Right lobe of liver (tissue), 6 donors: ENCODE results near the gene OR2F1. TPM values are rescaled to one million over a fixed set of nuclear protein-coding genes. Genes with fewer than 3 reads are reported as not detected.

Experiments
- ATAC-seq, 4 donors: fragments of 200-7000 bp; cut with Tn5 transposase; one replicate each; pipeline ENCODE4 v1.9.1; 2020; ENCODE audit warnings: mild to moderate bottlenecking in 4 of 4, moderate library complexity in 4 of 4
- DNase-seq, 3 donors: peaks; one replicate each; pipeline ENCODE4 v3.0.0-alpha.2; 2020
- H3K27ac ChIP-seq, 3 donors: fragments of 200-600 bp; one replicate each; pipeline ENCODE4 v1.8.0; 2022
- H3K27me3 ChIP-seq, 2 donors: fragments of 200-600 bp; one replicate each; pipeline ENCODE4 v1.8.0; 2022
- H3K36me3 ChIP-seq, 4 donors: fragments of 200-600 bp; sonication (generic) in 1 of 4; one replicate each; pipeline versions ENCODE4 v1.5.1 to v1.8.0; 2017 to 2022; ENCODE audit warnings: control low read depth in 1 of 4
- H3K4me1 ChIP-seq, 4 donors: fragments of 200-600 bp; sonication (generic) in 1 of 4; one replicate each; pipeline versions ENCODE4 v1.5.1 to v1.8.0; 2017 to 2022; ENCODE audit warnings: control low read depth in 1 of 4
- H3K4me3 ChIP-seq, 3 donors: fragments of 200-600 bp; one replicate each; pipeline ENCODE4 v1.8.0; 2022
- H3K9me3 ChIP-seq, 4 donors: fragments of 200-600 bp; sonication (generic) in 1 of 4; one replicate each; pipeline versions ENCODE4 v1.5.1 to v1.8.0; 2017 to 2022; ENCODE audit warnings: control low read depth in 1 of 4
- POLR2A ChIP-seq: fragments of 450-650 bp; IDR thresholded peaks from one replicate; pipeline ENCODE4 v1.6.1; 2017; ENCODE audit warnings: antibody characterized with exemption, mild to moderate bottlenecking
- WGBS: methylation state at CpG from one replicate; pipeline ENCODE4 v1.1.6; 2018; ENCODE audit warnings: low coverage, low lambda C conversion rate; ENCODE audit not compliant: insufficient coverage; ENCODE audit errors: missing lambda C conversion rate; 5-methylcytosine and 5-hydroxymethylcytosine counted together
- intact Hi-C, 2 donors: fragments of 100-400 bp; cut with DNase I; formaldehyde crosslinking; loops; one replicate each; pipeline versions ENCODE4 v1.11.2 to v1.14.1; 2022
- total RNA-seq, 6 experiments: library from RNA; depleted of rRNA in 2 of 6; stranded (reverse); fragments of >200 nt in 2 of 6; fragmentation: NEBNext Ultra II Directional in 3 of 6; extraction: Animal tissue kit (Norgen Biotek cat#: 25700) in 3 of 6; gene quantifications; one replicate each; pipeline versions ENCODE4 v1.1.0 to v1.2.4, GENCODE V29; 2016 to 2023
- TF ChIP-seq, protein P1 (sequence below), 4 donors: fragments of 200-600 bp in 3 of 4; fragments of 450-650 bp in 1 of 4; IDR thresholded peaks; one replicate each; pipeline versions ENCODE4 v1.5.1 to v1.8.0; 2016 to 2022; ENCODE audit warnings: antibody characterized with exemption in 4 of 4, mild to moderate bottlenecking in 2 of 4
- donor health status: DM: no; HTN: yes; CAD: no.
- donor health status: DM: no; HTN: no; CAD: no.
- donor health status: DM: no; HTN: no; CAD: no.
- donor health status: DM: no; HTN: yes; CAD: no.
- donor health status: DM: no; HTN: yes; CAD: no.

OR2F1 gene
- total RNA-seq, 6 experiments from 2014 or later = not detected

DNA sequence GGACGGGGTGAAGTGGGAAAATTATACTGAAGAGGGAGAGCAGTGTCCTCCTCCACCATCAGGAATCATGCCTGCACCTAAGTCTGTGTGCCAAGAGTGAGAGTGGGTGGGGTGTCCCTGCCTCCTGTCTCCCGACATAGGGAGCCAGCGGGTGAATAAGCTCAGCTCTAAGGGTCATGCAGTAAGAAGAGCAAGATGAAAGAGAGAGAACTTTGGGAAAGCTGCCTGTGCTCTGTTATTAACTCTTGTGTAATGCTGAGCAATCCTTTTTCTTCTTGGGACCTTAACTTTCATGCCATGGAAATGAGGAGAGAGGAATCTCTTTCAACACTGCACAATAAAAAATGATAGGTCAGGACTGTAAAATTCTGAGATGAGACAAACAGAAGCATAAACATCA lies 44.8 kb upstream of the OR2F1 start:
- Histone ChIP-seq H3K36me3 (no peaks in the 10 kb centered on the region), H3K27me3 (no peaks in the 10 kb centered on the region)
- intact Hi-C loops = no loop called here

DNA sequence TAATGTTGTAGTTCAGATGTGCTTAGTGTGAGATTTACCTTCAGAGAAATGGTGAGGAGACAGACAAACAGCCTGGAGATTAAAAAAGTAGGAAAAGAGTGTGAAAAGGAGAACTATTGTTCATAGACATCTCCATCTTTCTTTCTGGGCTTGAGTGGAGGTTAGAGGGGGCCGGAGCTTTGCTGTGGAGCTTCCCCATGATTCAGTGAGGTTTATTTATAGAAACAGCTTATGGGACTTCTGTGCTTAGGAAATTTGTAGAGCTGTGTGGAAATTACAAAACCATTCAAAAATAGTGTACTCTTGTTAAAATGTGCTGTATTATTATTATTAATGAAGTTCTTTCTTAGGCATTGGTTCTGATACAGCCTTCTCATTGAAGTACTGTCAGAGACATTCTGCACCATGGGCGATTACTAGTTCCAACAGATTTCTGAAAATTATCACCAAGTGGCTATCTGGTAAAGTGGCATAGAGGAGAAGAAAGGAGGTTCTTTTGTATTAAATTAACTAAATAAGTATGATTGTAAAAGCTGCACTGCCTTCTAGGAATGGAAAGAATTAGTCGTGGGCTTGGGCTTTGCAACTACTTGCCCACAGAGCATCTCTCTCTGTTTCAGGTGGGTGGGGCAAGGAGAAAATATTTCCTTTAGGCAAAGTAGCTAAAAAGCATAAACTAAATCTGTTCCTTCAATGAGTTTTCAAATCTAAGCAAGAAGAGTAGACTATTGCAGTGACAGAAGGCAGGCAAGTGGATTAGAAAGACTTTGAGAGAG lies 44.0 kb upstream of the OR2F1 start:
- H3K4me1 ChIP-seq = peaks cover 0 to 20% (median 4%) of the 10 kb centered on the region in 4 donors
- no peak for TF ChIP-seq POLR2A
- TF ChIP-seq, protein P1, sequence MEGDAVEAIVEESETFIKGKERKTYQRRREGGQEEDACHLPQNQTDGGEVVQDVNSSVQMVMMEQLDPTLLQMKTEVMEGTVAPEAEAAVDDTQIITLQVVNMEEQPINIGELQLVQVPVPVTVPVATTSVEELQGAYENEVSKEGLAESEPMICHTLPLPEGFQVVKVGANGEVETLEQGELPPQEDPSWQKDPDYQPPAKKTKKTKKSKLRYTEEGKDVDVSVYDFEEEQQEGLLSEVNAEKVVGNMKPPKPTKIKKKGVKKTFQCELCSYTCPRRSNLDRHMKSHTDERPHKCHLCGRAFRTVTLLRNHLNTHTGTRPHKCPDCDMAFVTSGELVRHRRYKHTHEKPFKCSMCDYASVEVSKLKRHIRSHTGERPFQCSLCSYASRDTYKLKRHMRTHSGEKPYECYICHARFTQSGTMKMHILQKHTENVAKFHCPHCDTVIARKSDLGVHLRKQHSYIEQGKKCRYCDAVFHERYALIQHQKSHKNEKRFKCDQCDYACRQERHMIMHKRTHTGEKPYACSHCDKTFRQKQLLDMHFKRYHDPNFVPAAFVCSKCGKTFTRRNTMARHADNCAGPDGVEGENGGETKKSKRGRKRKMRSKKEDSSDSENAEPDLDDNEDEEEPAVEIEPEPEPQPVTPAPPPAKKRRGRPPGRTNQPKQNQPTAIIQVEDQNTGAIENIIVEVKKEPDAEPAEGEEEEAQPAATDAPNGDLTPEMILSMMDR (IDR thresholded peaks at IDR 0.05) = no peak
- intact Hi-C loops = no loop called here
- no peak for ATAC-seq
- H3K36me3 ChIP-seq = no peaks in the 10 kb centered on the region
- no peaks in the 10 kb centered on the region for H3K27me3 ChIP-seq
- 72% methylated on average over 3 of the region's 3 CpGs for WGBS
- no peaks in the 10 kb centered on the region for H3K9me3 ChIP-seq
- DNase-seq = no peak
- H3K27ac ChIP-seq = no peak overlapping the region
- H3K4me3 ChIP-seq = no peak overlapping the region

More for the DNA sequence above, 44.8 kb upstream of the OR2F1 start:
- no peaks in the 10 kb centered on the region for H3K9me3 ChIP-seq
- H3K4me1 ChIP-seq = peaks cover 0 to 20% (median 4%) of the 10 kb centered on the region in 4 donors
- no peak overlapping the region for H3K4me3 ChIP-seq
- ATAC-seq (no peak), DNase-seq (no peak)
- H3K27ac ChIP-seq = no peak overlapping the region
- TF ChIP-seq POLR2A = no peak
- TF ChIP-seq, protein P1 (IDR thresholded peaks at IDR 0.05) = no peak
- WGBS = 84% methylated on average over 3 of the region's 3 CpGs

DNA sequence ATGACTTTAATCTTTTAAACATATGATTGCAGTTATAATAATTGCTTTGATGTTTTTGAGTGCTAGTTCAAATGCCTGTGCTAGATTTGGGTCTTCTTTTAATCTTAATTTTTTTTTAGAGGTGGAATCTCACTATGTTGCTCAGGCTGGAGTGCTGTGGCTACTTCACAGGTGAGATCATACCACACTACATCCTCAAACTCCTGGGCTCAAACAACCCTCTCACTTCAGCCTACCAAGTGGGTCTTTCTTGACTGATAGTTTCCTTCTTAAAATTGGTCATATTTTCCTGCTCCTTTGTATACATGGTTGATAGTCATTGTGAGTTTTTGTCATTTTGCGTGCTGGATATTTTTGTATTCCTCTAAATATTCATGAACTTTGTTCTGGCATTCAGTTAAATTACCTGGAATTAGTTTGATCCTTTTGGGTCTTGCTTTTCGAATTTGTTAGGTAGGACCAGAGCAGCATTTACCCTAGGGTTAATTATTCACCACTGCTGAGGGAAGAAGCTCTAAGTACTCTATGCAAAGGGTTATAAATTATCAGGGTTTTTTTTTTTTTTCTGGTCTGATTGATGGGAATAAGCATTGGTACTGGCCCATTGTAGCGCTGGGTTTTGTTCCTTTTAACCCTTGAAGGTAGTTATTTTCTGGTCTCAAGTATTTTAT lies 40.6 kb upstream of the OR2F1 start:
- no peaks in the 10 kb centered on the region for H3K9me3 ChIP-seq
- 30% methylated on average over 3 of the region's 3 CpGs for WGBS
- intact Hi-C loops = no loop called here

DNA sequence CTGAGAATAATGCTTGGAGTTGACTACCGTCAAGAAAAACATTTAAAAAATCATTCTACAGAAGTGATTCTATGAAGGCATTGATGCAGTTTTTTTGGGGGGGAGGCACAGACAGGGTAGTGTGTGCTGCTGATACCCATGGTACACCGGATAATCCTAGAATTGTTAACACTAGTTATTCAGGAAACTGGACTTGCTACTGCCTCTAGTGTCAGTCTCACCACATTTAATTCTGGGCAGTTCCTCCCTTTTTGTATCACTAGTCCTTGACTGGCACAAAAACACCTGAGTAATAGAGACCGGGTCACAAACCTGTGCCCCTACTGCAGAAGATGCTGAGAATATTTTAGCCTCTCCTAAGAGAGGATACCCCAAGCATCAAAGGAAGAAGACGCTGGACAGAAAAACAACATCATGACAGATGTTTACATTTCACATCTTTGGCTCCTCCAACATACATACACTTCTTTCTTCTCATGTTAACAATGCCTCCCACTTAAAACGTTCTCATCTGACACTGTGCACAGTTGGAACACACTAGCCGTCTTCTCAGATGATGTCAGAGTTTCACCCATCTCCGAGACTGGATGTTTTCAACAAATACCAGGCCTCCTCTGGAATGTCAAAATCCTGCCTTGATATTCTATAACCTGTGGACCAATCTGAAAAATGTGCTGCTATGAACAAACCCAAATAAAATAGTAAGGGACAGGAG lies 39.5 kb upstream of the OR2F1 start:
- no peak for TF ChIP-seq POLR2A
- TF ChIP-seq, protein P1 (IDR thresholded peaks at IDR 0.05) = no peak
- intact Hi-C loops = no loop called here
- H3K27ac ChIP-seq = no peak overlapping the region
- no peaks in the 10 kb centered on the region for H3K27me3 ChIP-seq
- no peak for ATAC-seq
- WGBS = 64% methylated on average over 7 of the region's 7 CpGs
- no peaks in the 10 kb centered on the region for H3K9me3 ChIP-seq
- DNase-seq = no peak
- H3K4me3 ChIP-seq = no peak overlapping the region
- H3K36me3 ChIP-seq = no peaks in the 10 kb centered on the region
- H3K4me1 ChIP-seq = peaks cover 0 to 6% (median 0%) of the 10 kb centered on the region in 4 donors

More for the DNA sequence above, 40.6 kb upstream of the OR2F1 start:
- Histone ChIP-seq H3K4me1 (peaks cover 0 to 6% (median 0%) of the 10 kb centered on the region in 4 donors), H3K27ac (peak overlapping the region in 1 of 3 donors; percentile 35), H3K27me3 (no peaks in the 10 kb centered on the region), H3K36me3 (no peaks in the 10 kb centered on the region), H3K4me3 (no peak overlapping the region)
- DNase-seq (no peak), ATAC-seq (peak; percentile 84 to 95 (median 88))
- TF ChIP-seq POLR2A = no peak
- TF ChIP-seq, protein P1 (IDR thresholded peaks at IDR 0.05) = no peak
